Astrocyte (in vitro differentiated cells and primary cell): Measurements from ENCODE around the gene SPIRE1. TPM values are rescaled to one million over a fixed set of nuclear protein-coding genes. Genes with fewer than 3 reads are reported as not detected.

Experiments used
- DNase-seq: peaks from one replicate; pipeline ENCODE4 v3.0.0-alpha.2; 2010; ENCODE audit warnings: low read depth
- FAIRE-seq: peaks from 2 replicates; lab custom pipeline; 2011; peaks lifted over from hg19 to GRCh38; lab: Jason Lieb, UNC
- H2AFZ ChIP-seq: 2 replicates; pipeline ENCODE4 v1.6.0; 2012; ENCODE audit warnings: low read depth, low read length, inconsistent platforms
- H3K27ac ChIP-seq: 2 replicates; pipeline ENCODE4 v1.5.1; 2011; ENCODE audit warnings: low read depth, low read length, inconsistent platforms
- H3K27me3 ChIP-seq: 2 replicates; pipeline ENCODE4 v1.6.0; 2011; ENCODE audit warnings: low read length, inconsistent platforms; ENCODE audit not compliant: insufficient read depth
- H3K36me3 ChIP-seq: 2 replicates; pipeline ENCODE4 v1.5.1; 2011; ENCODE audit warnings: low read length, inconsistent platforms; ENCODE audit not compliant: insufficient read depth
- H3K4me1 ChIP-seq: 2 replicates; pipeline ENCODE4 v1.5.1; 2011; ENCODE audit warnings: low read length, inconsistent platforms; ENCODE audit not compliant: insufficient read depth
- H3K4me2 ChIP-seq: 2 replicates; pipeline ENCODE4 v1.6.0; 2012; ENCODE audit warnings: low read length, inconsistent platforms
- H3K4me3 ChIP-seq: 2 replicates; pipeline ENCODE4 v1.5.1; 2011; ENCODE audit warnings: low read depth, mild to moderate bottlenecking, low read length, inconsistent platforms; ENCODE audit not compliant: insufficient read depth
- H3K79me2 ChIP-seq: 2 replicates; pipeline ENCODE4 v1.6.0; 2012; ENCODE audit warnings: mild to moderate bottlenecking, low read length, inconsistent platforms; ENCODE audit not compliant: insufficient read depth
- H3K9ac ChIP-seq: 2 replicates; pipeline ENCODE4 v1.6.0; 2012; ENCODE audit warnings: mild to moderate bottlenecking, low read length, inconsistent platforms
- H3K9me3 ChIP-seq: 2 replicates; pipeline ENCODE4 v1.5.1; 2012; ENCODE audit warnings: low read depth, mild to moderate bottlenecking, low read length, inconsistent platforms; ENCODE audit not compliant: insufficient read depth
- H4K20me1 ChIP-seq: 2 replicates; pipeline ENCODE4 v1.6.0; 2012; ENCODE audit warnings: low read length, inconsistent platforms; ENCODE audit not compliant: insufficient read depth
- H3K27ac Mint-ChIP-seq: one replicate; pipeline ENCODE4 v1.8.0; 2021; ENCODE audit warnings: mild to moderate bottlenecking, mixed read lengths; ENCODE audit not compliant: unreplicated experiment
- H3K27me3 Mint-ChIP-seq: one replicate; pipeline ENCODE4 v1.8.0; 2021; ENCODE audit warnings: low read depth, mixed read lengths; ENCODE audit not compliant: unreplicated experiment
- H3K36me3 Mint-ChIP-seq: one replicate; pipeline ENCODE4 v1.8.0; 2021; ENCODE audit warnings: low read depth, mixed read lengths; ENCODE audit not compliant: unreplicated experiment
- H3K4me1 Mint-ChIP-seq: one replicate; pipeline ENCODE4 v1.8.0; 2021; ENCODE audit warnings: low read depth, mixed read lengths; ENCODE audit not compliant: unreplicated experiment
- H3K4me3 Mint-ChIP-seq: one replicate; pipeline ENCODE4 v1.8.0; 2021; ENCODE audit warnings: mild to moderate bottlenecking, moderate library complexity, mixed read lengths; ENCODE audit not compliant: unreplicated experiment
- H3K9me3 Mint-ChIP-seq: one replicate; pipeline ENCODE4 v1.8.0; 2021; ENCODE audit warnings: mild to moderate bottlenecking, mixed read lengths; ENCODE audit not compliant: unreplicated experiment
- CTCF ChIP-seq: IDR thresholded peaks from 2 replicates; pipeline ENCODE4 v1.5.1; 2011; ENCODE audit warnings: low read depth, mild to moderate bottlenecking, inconsistent platforms, low read length, moderate library complexity; ENCODE audit not compliant: insufficient read depth
- EZH2 ChIP-seq: IDR thresholded peaks from 2 replicates; pipeline ENCODE4 v1.6.1; 2012; ENCODE audit warnings: mild to moderate bottlenecking, low read length, inconsistent platforms; ENCODE audit not compliant: insufficient read depth
- total RNA-seq: library from RNA; stranded (reverse); gene quantifications from 2 replicates; pipeline ENCODE4 v1.2.1, GENCODE V29; 2021

SPIRE1 gene
- total RNA-seq, 1 donor from 2014 or later: 42.0 TPM

- Histone ChIP-seq H3K4me1 (no peaks in the 10 kb centered on the region), H2AFZ (no peak overlapping the region), H3K4me2 (no peak overlapping the region), H3K79me2 (no peaks in the 10 kb centered on the region), H3K9me3 (no peaks in the 10 kb centered on the region), H3K27me3 (no peaks in the 10 kb centered on the region), H3K36me3 (no peaks in the 10 kb centered on the region), H3K9ac (no peak overlapping the region), H3K27ac (no peak overlapping the region), H3K4me3 (no peak overlapping the region), H4K20me1 (no peaks in the 10 kb centered on the region)
- no peak overlapping the region for H3K4me3 Mint-ChIP-seq
- H3K36me3 Mint-ChIP-seq: peaks cover 16% of the 10 kb centered on the region
- DNase-seq (no peak), FAIRE-seq (no peak)
- H3K27me3 Mint-ChIP-seq: no peaks in the 10 kb centered on the region
- peaks cover 14% of the 10 kb centered on the region for H3K4me1 Mint-ChIP-seq
- H3K9me3 Mint-ChIP-seq: no peaks in the 10 kb centered on the region
- no peak overlapping the region for H3K27ac Mint-ChIP-seq
- TF ChIP-seq EZH2 (no peak), CTCF (no peak)
Observed at GRCh38 chr18:12470382-12471075, 187.4 kb downstream of the SPIRE1 start.

GRCh38 chr18:12468445-12468844 is 189.5 kb downstream of the SPIRE1 start:
- Mint-ChIP-seq H3K9me3 (no peaks in the 10 kb centered on the region), H3K4me3 (no peak overlapping the region), H3K4me1 (peaks cover 5% of the 10 kb centered on the region), H3K27ac (no peak overlapping the region), H3K36me3 (peaks cover 18% of the 10 kb centered on the region), H3K27me3 (no peaks in the 10 kb centered on the region)
- Histone ChIP-seq H2AFZ (no peak overlapping the region), H3K27ac (no peak overlapping the region), H3K9me3 (no peaks in the 10 kb centered on the region), H4K20me1 (no peaks in the 10 kb centered on the region), H3K27me3 (no peaks in the 10 kb centered on the region), H3K79me2 (no peaks in the 10 kb centered on the region), H3K9ac (no peak overlapping the region), H3K36me3 (peaks cover 8% of the 10 kb centered on the region), H3K4me3 (no peak overlapping the region), H3K4me2 (no peak overlapping the region), H3K4me1 (no peaks in the 10 kb centered on the region)
- FAIRE-seq (no peak), DNase-seq (no peak)
- no peak for TF ChIP-seq EZH2
- TF ChIP-seq CTCF: no peak

- Mint-ChIP-seq H3K4me1 (peaks cover 1% of the 10 kb centered on the region), H3K9me3 (no peaks in the 10 kb centered on the region), H3K4me3 (no peak overlapping the region), H3K36me3 (peaks cover 14% of the 10 kb centered on the region), H3K27me3 (no peaks in the 10 kb centered on the region), H3K27ac (no peak overlapping the region)
- Histone ChIP-seq H4K20me1 (no peaks in the 10 kb centered on the region), H3K27me3 (no peaks in the 10 kb centered on the region), H3K4me3 (no peak overlapping the region), H3K27ac (no peak overlapping the region), H3K79me2 (no peaks in the 10 kb centered on the region), H3K4me1 (no peaks in the 10 kb centered on the region), H3K9me3 (no peaks in the 10 kb centered on the region), H3K9ac (no peak overlapping the region), H2AFZ (no peak overlapping the region), H3K36me3 (peaks cover 17% of the 10 kb centered on the region), H3K4me2 (no peak overlapping the region)
- DNase-seq (no peak), FAIRE-seq (no peak)
- TF ChIP-seq EZH2: no peak
- TF ChIP-seq CTCF: no peak
Observed at GRCh38 chr18:12464731-12465130, 193.2 kb downstream of the SPIRE1 start.
